Keratinocyte (primary cell): Measurements from ENCODE around the gene CORO1C. TPM values are rescaled to one million over a fixed set of nuclear protein-coding genes. Genes with fewer than 3 reads are reported as not detected.

Source experiments
- DNase-seq: peaks from one replicate; pipeline ENCODE4 v3.0.0-alpha.2; 2011; ENCODE audit warnings: low read depth, missing footprints, low spot score
- FAIRE-seq: peaks from 2 replicates; lab custom pipeline; 2011; peaks lifted over from hg19 to GRCh38; lab: Jason Lieb, UNC
- H2AFZ ChIP-seq: 2 replicates; pipeline ENCODE4 v1.6.0; 2012; ENCODE audit warnings: low read length, control low read depth, inconsistent platforms; ENCODE audit not compliant: control insufficient read depth
- H3K27ac ChIP-seq: 2 replicates; pipeline ENCODE4 v1.5.1; 2011; ENCODE audit warnings: low read length; ENCODE audit not compliant: control insufficient read depth, insufficient read depth
- H3K27me3 ChIP-seq: 3 replicates; pipeline ENCODE4 v1.6.0; 2011; ENCODE audit warnings: low read length; ENCODE audit not compliant: control insufficient read depth, insufficient read depth; ENCODE audit errors: extremely low read depth
- H3K36me3 ChIP-seq, 2 experiments: 2 replicates in 1 of 2; 3 replicates in 1 of 2; pipeline ENCODE4 v1.5.1; 2011; ENCODE audit warnings: low read length in 2 of 2, mild to moderate bottlenecking in 1 of 2; ENCODE audit not compliant: control insufficient read depth in 2 of 2, insufficient read depth in 2 of 2; ENCODE audit errors: extremely low read depth in 1 of 2
- H3K4me1 ChIP-seq: 3 replicates; pipeline ENCODE4 v1.5.1; 2011; ENCODE audit warnings: low read length; ENCODE audit not compliant: control insufficient read depth, insufficient read depth; ENCODE audit errors: extremely low read depth
- H3K4me2 ChIP-seq: 3 replicates; pipeline ENCODE4 v1.6.0; 2011; ENCODE audit warnings: low read depth, low read length; ENCODE audit not compliant: control insufficient read depth, insufficient read depth; ENCODE audit errors: extremely low read depth
- H3K4me3 ChIP-seq, 3 experiments: fragments of 200-600 bp in 1 of 3; sonication (generic) in 1 of 3; 2 replicates in 2 of 3; 3 replicates in 1 of 3; pipeline ENCODE4 v1.5.1; 2011 to 2016; ENCODE audit warnings: low read length in 3 of 3, mild to moderate bottlenecking in 3 of 3, control low read depth in 2 of 3, inconsistent platforms in 1 of 3, low read depth in 1 of 3, mixed read lengths in 1 of 3, mixed run types in 1 of 3, moderate library complexity in 1 of 3; ENCODE audit not compliant: control insufficient read depth in 2 of 3, insufficient read depth in 2 of 3; ENCODE audit errors: extremely low read depth in 1 of 3
- H3K79me2 ChIP-seq: 2 replicates; pipeline ENCODE4 v1.6.0; 2012; ENCODE audit warnings: low read length; ENCODE audit not compliant: control insufficient read depth, insufficient read depth
- H3K9ac ChIP-seq: 3 replicates; pipeline ENCODE4 v1.6.0; 2011; ENCODE audit warnings: low read length; ENCODE audit not compliant: control insufficient read depth, insufficient read depth; ENCODE audit errors: extremely low read depth
- H3K9me1 ChIP-seq: 3 replicates; pipeline ENCODE4 v1.6.0; 2011; ENCODE audit warnings: low read length; ENCODE audit not compliant: control insufficient read depth, insufficient read depth; ENCODE audit errors: extremely low read depth
- H3K9me3 ChIP-seq: 2 replicates; pipeline ENCODE4 v1.5.1; 2012; ENCODE audit warnings: low read depth, low read length; ENCODE audit not compliant: control insufficient read depth
- H4K20me1 ChIP-seq: 3 replicates; pipeline ENCODE4 v1.6.0; 2011; ENCODE audit warnings: low read length; ENCODE audit not compliant: control insufficient read depth, insufficient read depth; ENCODE audit errors: extremely low read depth
- EZH2 ChIP-seq: IDR thresholded peaks from one replicate; pipeline ENCODE4 v1.6.1; 2012; ENCODE audit warnings: inconsistent platforms, mild to moderate bottlenecking, low read length, moderate library complexity
- dilution Hi-C: fragments of 300-500 bp; cut with MboI; formaldehyde crosslinking; loops from one replicate; pipeline ENCODE4 v1.7.0; 2020; ENCODE audit warnings: low sequenced_read_pairs; ENCODE audit not compliant: extremely low pct_ligation_motif_present
- polyA plus RNA-seq, 5 experiments: library from polyadenylated mRNA; depleted of rRNA in 3 of 5; stranded (reverse) in 3 of 5; stranded (forward) in 1 of 5; unstranded in 1 of 5; fragments of >200 nt; gene quantifications; 1 replicate in 1 of 5; 2 replicates in 3 of 5; 3 replicates in 1 of 5; pipeline versions ENCODE4 v1.2.1 to v1.2.3, GENCODE V29; 2011 to 2012; ENCODE audit warnings: missing spikeins in 2 of 5, low read depth in 1 of 5, low replicate concordance in 1 of 5
- TF ChIP-seq, protein P1 (sequence below), 3 experiments: IDR thresholded peaks in 1 of 3; conservative IDR thresholded peaks in 1 of 3; optimal IDR thresholded peaks in 1 of 3; 2 replicates in 2 of 3; 3 replicates in 1 of 3; pipeline versions ENCODE3 to v1.5.1; 2011; ENCODE audit warnings: low read length in 3 of 3, mild to moderate bottlenecking in 3 of 3, moderate library complexity in 2 of 3, control low read depth in 1 of 3, inconsistent platforms in 1 of 3; ENCODE audit not compliant: insufficient read depth in 2 of 3; ENCODE audit errors: extremely low read depth in 1 of 3

The CORO1C gene
- polyA plus RNA-seq, 1 donor (not counting 4 experiments of a cell fraction or from before 2014, with no cell fraction given): 283 TPM

DNA sequence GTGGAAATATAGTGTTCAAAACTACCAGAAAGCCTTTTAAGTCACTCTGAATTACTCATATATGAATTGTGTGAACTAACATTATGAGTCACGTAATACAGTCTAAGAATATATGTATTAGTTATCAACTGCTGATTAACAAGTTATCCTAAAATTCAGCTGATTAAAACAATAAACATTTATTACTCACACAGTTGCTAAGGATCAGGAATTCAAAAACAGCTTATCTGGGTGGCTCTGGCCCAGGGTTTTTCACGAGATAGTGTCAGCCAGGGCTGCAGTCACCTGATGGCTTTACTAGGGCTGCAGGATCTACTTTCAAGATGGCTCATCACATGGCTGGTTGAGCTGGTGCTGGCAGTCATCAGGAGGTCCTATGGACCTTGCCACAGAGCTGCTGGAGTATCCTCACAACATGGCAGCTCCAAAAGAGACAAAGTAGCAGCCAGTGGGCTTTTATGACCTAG is 36.5 kb downstream of the CORO1C start:
- FAIRE-seq (no peak), DNase-seq (peak; percentile 68)
- peaks cover 70% of the 10 kb centered on the region for H3K4me1 ChIP-seq
- dilution Hi-C loops: no loop called here
- peaks cover 57% of the 10 kb centered on the region for H3K79me2 ChIP-seq
- H3K36me3 ChIP-seq: peaks cover 4 to 12% of the 10 kb centered on the region in 2 experiments
- H3K27me3 ChIP-seq: no peaks in the 10 kb centered on the region
- peak overlapping the region; percentile 79 for H3K9ac ChIP-seq
- H3K4me3 ChIP-seq: peak overlapping the region in 2 of 3 experiments; percentile 37 to 58
- H3K27ac ChIP-seq: peak overlapping the region; percentile 95
- TF ChIP-seq EZH2: no peak
- TF ChIP-seq, protein P1, sequence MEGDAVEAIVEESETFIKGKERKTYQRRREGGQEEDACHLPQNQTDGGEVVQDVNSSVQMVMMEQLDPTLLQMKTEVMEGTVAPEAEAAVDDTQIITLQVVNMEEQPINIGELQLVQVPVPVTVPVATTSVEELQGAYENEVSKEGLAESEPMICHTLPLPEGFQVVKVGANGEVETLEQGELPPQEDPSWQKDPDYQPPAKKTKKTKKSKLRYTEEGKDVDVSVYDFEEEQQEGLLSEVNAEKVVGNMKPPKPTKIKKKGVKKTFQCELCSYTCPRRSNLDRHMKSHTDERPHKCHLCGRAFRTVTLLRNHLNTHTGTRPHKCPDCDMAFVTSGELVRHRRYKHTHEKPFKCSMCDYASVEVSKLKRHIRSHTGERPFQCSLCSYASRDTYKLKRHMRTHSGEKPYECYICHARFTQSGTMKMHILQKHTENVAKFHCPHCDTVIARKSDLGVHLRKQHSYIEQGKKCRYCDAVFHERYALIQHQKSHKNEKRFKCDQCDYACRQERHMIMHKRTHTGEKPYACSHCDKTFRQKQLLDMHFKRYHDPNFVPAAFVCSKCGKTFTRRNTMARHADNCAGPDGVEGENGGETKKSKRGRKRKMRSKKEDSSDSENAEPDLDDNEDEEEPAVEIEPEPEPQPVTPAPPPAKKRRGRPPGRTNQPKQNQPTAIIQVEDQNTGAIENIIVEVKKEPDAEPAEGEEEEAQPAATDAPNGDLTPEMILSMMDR (optimal IDR thresholded peaks at IDR 0.05 in 1 of 3, IDR thresholded peaks at IDR 0.05 in 1 of 3, conservative IDR thresholded peaks at IDR 0.05 in 1 of 3; ENCODE audit: extremely low read depth in 1 of 3, insufficient read depth in 2 of 3, low read length in 3 of 3): no peak
- peaks cover 7% of the 10 kb centered on the region for H3K9me1 ChIP-seq
- H3K9me3 ChIP-seq: no peaks in the 10 kb centered on the region
- peak overlapping the region; percentile 73 for H3K4me2 ChIP-seq
- H4K20me1 ChIP-seq: no peaks in the 10 kb centered on the region
- no peak overlapping the region for H2AFZ ChIP-seq

DNA sequence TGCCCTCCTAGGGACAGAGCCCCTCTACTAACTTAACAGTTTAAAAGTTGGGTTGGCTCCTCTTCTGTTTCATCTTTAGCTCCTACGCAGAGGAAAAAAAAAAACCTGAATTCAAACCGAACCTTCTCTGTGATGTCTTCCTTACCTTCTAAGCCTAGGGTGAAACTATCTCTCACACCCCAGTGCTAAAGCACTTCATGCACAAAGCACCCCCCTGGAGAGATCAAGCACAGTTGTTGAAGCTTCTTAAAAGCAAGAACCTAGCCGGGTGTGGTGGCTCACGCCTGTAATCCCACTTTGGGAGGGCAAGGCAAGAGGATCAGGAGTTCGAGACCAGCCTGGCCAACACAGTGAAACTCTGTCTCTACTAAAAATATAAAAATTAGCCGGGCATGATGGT is 37.6 kb downstream of the CORO1C start:
- dilution Hi-C loops: no loop called here
- Histone ChIP-seq H3K79me2 (peaks cover 58% of the 10 kb centered on the region), H3K4me3 (no peak overlapping the region), H3K9me1 (peaks cover 7% of the 10 kb centered on the region), H3K36me3 (peaks cover 0 to 5% of the 10 kb centered on the region in 2 experiments), H3K27ac (peak overlapping the region; percentile 27), H3K4me2 (no peak overlapping the region), H2AFZ (no peak overlapping the region), H4K20me1 (no peaks in the 10 kb centered on the region), H3K4me1 (peaks cover 70% of the 10 kb centered on the region), H3K9ac (no peak overlapping the region), H3K9me3 (no peaks in the 10 kb centered on the region), H3K27me3 (no peaks in the 10 kb centered on the region)
- FAIRE-seq: no peak
- TF ChIP-seq, protein P1 (optimal IDR thresholded peaks at IDR 0.05 in 1 of 3, IDR thresholded peaks at IDR 0.05 in 1 of 3, conservative IDR thresholded peaks at IDR 0.05 in 1 of 3; ENCODE audit: extremely low read depth in 1 of 3, insufficient read depth in 2 of 3, low read length in 3 of 3): no peak
- TF ChIP-seq EZH2: no peak
- no peak for DNase-seq
